Measurements from ENCODE around the gene CTIF.

DNA sequence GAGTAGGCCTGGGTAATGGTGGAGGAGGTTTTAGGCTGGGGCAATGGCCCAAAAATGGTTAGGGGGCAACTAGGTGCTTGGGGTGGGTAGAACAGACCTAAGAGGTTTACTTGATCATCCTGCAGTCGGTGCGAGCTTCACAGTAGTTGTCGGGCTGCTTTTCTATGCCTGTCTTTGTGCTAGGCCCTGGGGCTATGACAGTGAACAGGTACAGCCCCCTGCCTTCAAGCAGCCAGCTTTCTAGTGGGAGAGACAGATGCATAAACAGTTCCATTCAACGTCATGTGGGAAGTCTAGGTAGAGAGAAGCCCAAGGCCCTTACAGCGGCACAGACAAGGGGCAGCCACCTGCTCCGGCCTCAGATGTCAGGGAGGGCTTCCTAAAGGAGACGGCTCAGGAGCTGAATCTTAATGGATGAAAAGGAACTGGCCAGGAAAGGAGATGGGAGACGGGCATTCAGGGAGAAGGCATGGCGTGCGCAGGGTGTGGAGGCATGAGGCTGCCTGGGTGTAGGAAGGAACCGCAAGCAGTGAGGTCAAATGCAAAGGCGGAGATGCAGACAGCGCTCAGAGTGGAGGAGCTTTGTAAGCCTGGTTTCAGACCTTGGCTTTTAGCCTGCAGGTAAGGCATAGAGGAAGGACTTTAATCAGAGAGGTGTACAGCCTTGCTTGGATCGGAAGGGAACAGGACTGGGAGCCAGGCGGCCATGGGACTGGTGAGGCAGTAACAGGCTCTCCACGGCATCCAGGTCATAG, 6.0 kb downstream of the CTIF start:
- TF ChIP-seq, protein P1, sequence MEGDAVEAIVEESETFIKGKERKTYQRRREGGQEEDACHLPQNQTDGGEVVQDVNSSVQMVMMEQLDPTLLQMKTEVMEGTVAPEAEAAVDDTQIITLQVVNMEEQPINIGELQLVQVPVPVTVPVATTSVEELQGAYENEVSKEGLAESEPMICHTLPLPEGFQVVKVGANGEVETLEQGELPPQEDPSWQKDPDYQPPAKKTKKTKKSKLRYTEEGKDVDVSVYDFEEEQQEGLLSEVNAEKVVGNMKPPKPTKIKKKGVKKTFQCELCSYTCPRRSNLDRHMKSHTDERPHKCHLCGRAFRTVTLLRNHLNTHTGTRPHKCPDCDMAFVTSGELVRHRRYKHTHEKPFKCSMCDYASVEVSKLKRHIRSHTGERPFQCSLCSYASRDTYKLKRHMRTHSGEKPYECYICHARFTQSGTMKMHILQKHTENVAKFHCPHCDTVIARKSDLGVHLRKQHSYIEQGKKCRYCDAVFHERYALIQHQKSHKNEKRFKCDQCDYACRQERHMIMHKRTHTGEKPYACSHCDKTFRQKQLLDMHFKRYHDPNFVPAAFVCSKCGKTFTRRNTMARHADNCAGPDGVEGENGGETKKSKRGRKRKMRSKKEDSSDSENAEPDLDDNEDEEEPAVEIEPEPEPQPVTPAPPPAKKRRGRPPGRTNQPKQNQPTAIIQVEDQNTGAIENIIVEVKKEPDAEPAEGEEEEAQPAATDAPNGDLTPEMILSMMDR (IDR thresholded peaks at IDR 0.05), result no peak
- no peak for TF ChIP-seq POLR2A (IDR thresholded peaks at IDR 0.05)

Data from heart left ventricle (tissue), 13 donors.